ENCODE results near the gene HSPA2. TPM values are rescaled to one million over a fixed set of nuclear protein-coding genes. Genes with fewer than 3 reads are reported as not detected.

The HSPA2 gene
- total and polyA plus RNA-seq, 2 of the 13 experiments (the other 11 are each of a cell fraction or from before 2014, with no cell fraction given) = 0.15 to 0.27 TPM

DNA sequence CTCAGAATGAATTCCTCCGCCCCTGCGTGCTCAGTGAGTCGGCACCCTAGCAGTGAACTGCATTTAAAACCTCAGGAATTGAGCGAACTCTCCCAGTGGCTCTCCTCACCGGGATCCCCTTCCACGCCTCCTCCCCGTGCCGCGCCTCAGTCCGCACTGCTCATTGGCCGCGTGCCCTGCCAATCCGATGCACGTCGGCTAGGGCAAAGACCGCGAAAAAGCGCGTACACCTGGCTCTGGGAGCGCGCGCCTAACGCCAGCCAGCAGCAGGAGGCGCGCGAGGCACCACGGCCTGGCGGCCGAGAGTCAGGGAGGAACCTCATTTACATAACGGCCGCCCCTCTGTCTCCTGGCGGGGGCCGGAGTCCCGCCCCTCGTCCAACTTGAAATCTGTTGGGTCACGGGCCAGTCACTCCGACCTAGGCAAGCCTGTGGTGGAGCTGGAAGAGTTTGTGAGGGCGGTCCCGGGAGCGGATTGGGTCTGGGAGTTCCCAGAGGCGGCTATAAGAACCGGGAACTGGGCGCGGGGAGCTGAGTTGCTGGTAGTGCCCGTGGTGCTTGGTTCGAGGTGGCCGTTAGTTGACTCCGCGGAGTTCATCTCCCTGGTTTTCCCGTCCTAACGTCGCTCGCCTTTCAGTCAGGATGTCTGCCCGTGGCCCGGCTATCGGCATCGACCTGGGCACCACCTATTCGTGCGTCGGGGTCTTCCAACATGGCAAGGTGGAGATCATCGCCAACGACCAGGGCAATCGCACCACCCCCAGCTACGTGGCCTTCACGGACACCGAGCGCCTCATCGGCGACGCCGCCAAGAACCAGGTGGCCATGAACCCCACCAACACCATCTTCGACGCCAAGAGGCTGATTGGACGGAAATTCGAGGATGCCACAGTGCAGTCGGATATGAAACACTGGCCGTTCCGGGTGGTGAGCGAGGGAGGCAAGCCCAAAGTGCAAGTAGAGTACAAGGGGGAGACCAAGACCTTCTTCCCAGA, at the start of gene HSPA2 (continued):
- TF ChIP-seq ERF (CRISPR knock-in tag; IDR thresholded peaks at IDR 0.05) (0 out of 2 replicates have a peak, but pooled peaks have one; percentile 35), ZNF256 (CRISPR knock-in tag; conservative IDR thresholded peaks at IDR 0.05) (no peak), ZNF224 (CRISPR knock-in tag; IDR thresholded peaks at IDR 0.05) (no peak), ZSCAN9 (CRISPR knock-in tag; IDR thresholded peaks at IDR 0.05; ENCODE audit: borderline replicate concordance) (no peak), AGO2 (optimal IDR thresholded peaks at IDR 0.05; ENCODE audit: low read depth, low read length) (no peak), ONECUT2 (CRISPR knock-in tag; IDR thresholded peaks at IDR 0.05) (no peak), ZSCAN31 (CRISPR knock-in tag; IDR thresholded peaks at IDR 0.05; ENCODE audit: low read depth) (0 out of 2 replicates have a peak, but pooled peaks have one; percentile 41), NR2F2 (IDR thresholded peaks at IDR 0.05; ENCODE audit: borderline replicate concordance, low read depth) (no peak), SP4 (CRISPR knock-in tag; IDR thresholded peaks at IDR 0.05) (peak; percentile 86; the same call in 1 of the 2 replicates), ZMYM4 (CRISPR knock-in tag; IDR thresholded peaks at IDR 0.05) (peak; percentile 95), ZFP1 (CRISPR knock-in tag; IDR thresholded peaks at IDR 0.05) (no peak), RCOR2 (CRISPR knock-in tag; IDR thresholded peaks at IDR 0.05) (no peak), ZMAT3 (CRISPR knock-in tag; conservative IDR thresholded peaks at IDR 0.05) (0 out of 2 replicates have a peak, but pooled peaks have one; percentile 53), MEF2D (CRISPR knock-in tag; IDR thresholded peaks at IDR 0.05) (0 out of 2 replicates have a peak, but pooled peaks have one; percentile 41), ZNF101 (CRISPR knock-in tag; IDR thresholded peaks at IDR 0.05; ENCODE audit: borderline replicate concordance, low read depth) (0 out of 2 replicates have a peak, but pooled peaks have one; percentile 45), ZNF382 (CRISPR knock-in tag; IDR thresholded peaks at IDR 0.05; ENCODE audit: borderline replicate concordance) (no peak), SRY (CRISPR knock-in tag; IDR thresholded peaks at IDR 0.05) (no peak), CREM (IDR thresholded peaks at IDR 0.05) (peak; percentile 74), CREM (CRISPR knock-in tag; IDR thresholded peaks at IDR 0.05) (no peak), KLF11 (CRISPR knock-in tag; IDR thresholded peaks at IDR 0.05) (no peak), ZNF230 (CRISPR knock-in tag; IDR thresholded peaks at IDR 0.05) (no peak), ZNF747 (CRISPR knock-in tag; IDR thresholded peaks at IDR 0.05; ENCODE audit: borderline replicate concordance) (no peak), ZNF616 (CRISPR knock-in tag; IDR thresholded peaks at IDR 0.05; ENCODE audit: low read depth) (no peak), SUZ12 (IDR thresholded peaks at IDR 0.05; ENCODE audit: low read depth, low read length) (no peak), POLR2G (IDR thresholded peaks at IDR 0.05; ENCODE audit: low read depth, low read length) (peak; percentile 50; the same call in 1 of the 2 replicates), XRCC5 (optimal IDR thresholded peaks at IDR 0.05; ENCODE audit: low read length) (peak; percentile 75)
- TF ChIP-seq, protein P1, sequence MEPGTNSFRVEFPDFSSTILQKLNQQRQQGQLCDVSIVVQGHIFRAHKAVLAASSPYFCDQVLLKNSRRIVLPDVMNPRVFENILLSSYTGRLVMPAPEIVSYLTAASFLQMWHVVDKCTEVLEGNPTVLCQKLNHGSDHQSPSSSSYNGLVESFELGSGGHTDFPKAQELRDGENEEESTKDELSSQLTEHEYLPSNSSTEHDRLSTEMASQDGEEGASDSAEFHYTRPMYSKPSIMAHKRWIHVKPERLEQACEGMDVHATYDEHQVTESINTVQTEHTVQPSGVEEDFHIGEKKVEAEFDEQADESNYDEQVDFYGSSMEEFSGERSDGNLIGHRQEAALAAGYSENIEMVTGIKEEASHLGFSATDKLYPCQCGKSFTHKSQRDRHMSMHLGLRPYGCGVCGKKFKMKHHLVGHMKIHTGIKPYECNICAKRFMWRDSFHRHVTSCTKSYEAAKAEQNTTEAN (CRISPR knock-in tag; conservative IDR thresholded peaks at IDR 0.05) = no peak
- TF ChIP-seq, protein P2, sequence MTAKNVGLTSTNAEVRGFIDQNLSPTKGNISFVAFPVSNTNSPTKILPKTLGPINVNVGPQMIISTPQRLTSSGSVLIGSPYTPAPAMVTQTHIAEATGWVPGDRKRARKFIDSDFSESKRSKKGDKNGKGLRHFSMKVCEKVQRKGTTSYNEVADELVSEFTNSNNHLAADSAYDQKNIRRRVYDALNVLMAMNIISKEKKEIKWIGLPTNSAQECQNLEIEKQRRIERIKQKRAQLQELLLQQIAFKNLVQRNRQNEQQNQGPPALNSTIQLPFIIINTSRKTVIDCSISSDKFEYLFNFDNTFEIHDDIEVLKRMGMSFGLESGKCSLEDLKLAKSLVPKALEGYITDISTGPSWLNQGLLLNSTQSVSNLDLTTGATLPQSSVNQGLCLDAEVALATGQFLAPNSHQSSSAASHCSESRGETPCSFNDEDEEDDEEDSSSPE (CRISPR knock-in tag; IDR thresholded peaks at IDR 0.05) = peak; percentile 96
- TF ChIP-seq, protein P3, sequence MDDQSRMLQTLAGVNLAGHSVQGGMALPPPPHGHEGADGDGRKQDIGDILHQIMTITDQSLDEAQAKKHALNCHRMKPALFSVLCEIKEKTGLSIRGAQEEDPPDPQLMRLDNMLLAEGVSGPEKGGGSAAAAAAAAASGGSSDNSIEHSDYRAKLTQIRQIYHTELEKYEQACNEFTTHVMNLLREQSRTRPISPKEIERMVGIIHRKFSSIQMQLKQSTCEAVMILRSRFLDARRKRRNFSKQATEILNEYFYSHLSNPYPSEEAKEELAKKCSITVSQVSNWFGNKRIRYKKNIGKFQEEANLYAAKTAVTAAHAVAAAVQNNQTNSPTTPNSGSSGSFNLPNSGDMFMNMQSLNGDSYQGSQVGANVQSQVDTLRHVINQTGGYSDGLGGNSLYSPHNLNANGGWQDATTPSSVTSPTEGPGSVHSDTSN (CRISPR knock-in tag; IDR thresholded peaks at IDR 0.05; ENCODE audit: borderline replicate concordance) = peak; percentile 93; the same call in 1 of the 2 replicates
